ENCODE measurements around the gene NPR2. TPM values are rescaled to one million over a fixed set of nuclear protein-coding genes. Genes with fewer than 3 reads are reported as not detected.

NPR2 gene
- total RNA-seq, 2 experiments from 2014 or later, result 8.9 to 9.6 TPM

- ChIA-PET CTCF (interaction anchor here (3.2 kb wide), 1 partner anchor 18 kb away, joined by 12 read pairs; no protein-coding TSS in a partner anchor), POLR2A (interaction anchor here (1.2 kb wide), 1 partner anchor 21 kb away, joined by 3 read pairs; the partner anchor contains the start of genes CREB3 and TLN1)
- DNase-seq, result peak; percentile 4
- H3K27me3 Mint-ChIP-seq, result no peaks in the 10 kb centered on the region
- no peaks in the 10 kb centered on the region for H3K9me3 Mint-ChIP-seq
- peaks cover 31% of the 10 kb centered on the region for H3K4me1 Mint-ChIP-seq (ENCODE audit: low read depth)
- intact Hi-C loops (cut with micrococcal nuclease), result no loop called here
- peaks cover 9% of the 10 kb centered on the region for H3K36me3 Mint-ChIP-seq
- H3K27ac Mint-ChIP-seq, result no peak overlapping the region
- H3K4me3 Mint-ChIP-seq, result no peak overlapping the region
Measured at GRCh38 chr9:35753466-35753865, 37.9 kb upstream of the NPR2 start.

- Mint-ChIP-seq H3K36me3 (peaks cover 9% of the 10 kb centered on the region), H3K9me3 (no peaks in the 10 kb centered on the region), H3K4me3 (no peak within 1 kb of the TSS), H3K27ac (no peak within 1 kb of the TSS), H3K4me1 (ENCODE audit: low read depth) (peaks cover 38% of the 10 kb centered on the region), H3K27me3 (no peaks in the 10 kb centered on the region)
- ChIA-PET CTCF (interaction anchor here (0.6 to 3.2 kb wide), 3 partner anchors 19 to 242 kb away, joined by 3 to 12 read pairs (median 3); no protein-coding TSS in a partner anchor), POLR2A (interaction anchor here (0.6 kb wide), 1 partner anchor 18 kb away, joined by 4 read pairs; no protein-coding TSS in a partner anchor)
- DNase-seq, result no peak
- intact Hi-C loops (cut with micrococcal nuclease), result no loop called here
Measured at GRCh38 chr9:35754264-35754663, 37.1 kb upstream of the NPR2 start, which contains the start of gene MSMP. MSMP (minus strand) TSS chr9:35754276; CDS start chr9:35754129, 147 bp downstream.

DNA sequence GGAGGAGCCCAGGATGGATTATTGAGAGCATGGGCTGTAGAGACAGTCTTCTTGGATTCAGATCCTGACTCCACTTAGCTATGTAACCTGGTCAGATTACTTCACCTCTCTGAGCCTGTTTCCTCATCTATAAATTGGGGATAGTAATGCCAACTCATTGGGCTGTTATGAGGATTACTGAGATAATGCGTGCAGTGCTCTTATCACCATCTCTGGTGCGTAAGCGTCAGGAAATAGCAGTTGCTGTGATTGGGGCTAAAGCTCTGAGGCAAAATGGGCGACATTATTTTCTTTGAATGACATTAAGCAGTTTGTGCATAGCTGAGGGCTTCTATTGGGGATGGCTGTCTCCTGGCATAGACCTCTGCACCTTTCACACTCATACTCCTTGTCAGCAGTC is 36.3 kb upstream of the NPR2 start:
- peaks cover 40% of the 10 kb centered on the region for H3K4me1 Mint-ChIP-seq (ENCODE audit: low read depth)
- intact Hi-C loops (cut with micrococcal nuclease), result no loop called here
- POLR2A ChIA-PET, result no interaction called here
- H3K36me3 Mint-ChIP-seq, result peaks cover 9% of the 10 kb centered on the region
- H3K27ac Mint-ChIP-seq, result no peak overlapping the region
- no peak for DNase-seq
- H3K9me3 Mint-ChIP-seq, result no peaks in the 10 kb centered on the region
- H3K4me3 Mint-ChIP-seq, result no peak overlapping the region
- H3K27me3 Mint-ChIP-seq, result no peaks in the 10 kb centered on the region
- CTCF ChIA-PET, result interaction anchor here (0.6 to 2.1 kb wide), 6 partner anchors 20 to 243 kb away, joined by 3 to 24 read pairs (median 3); partner anchors contain the start of genes FAM221B and TMEM8B

DNA sequence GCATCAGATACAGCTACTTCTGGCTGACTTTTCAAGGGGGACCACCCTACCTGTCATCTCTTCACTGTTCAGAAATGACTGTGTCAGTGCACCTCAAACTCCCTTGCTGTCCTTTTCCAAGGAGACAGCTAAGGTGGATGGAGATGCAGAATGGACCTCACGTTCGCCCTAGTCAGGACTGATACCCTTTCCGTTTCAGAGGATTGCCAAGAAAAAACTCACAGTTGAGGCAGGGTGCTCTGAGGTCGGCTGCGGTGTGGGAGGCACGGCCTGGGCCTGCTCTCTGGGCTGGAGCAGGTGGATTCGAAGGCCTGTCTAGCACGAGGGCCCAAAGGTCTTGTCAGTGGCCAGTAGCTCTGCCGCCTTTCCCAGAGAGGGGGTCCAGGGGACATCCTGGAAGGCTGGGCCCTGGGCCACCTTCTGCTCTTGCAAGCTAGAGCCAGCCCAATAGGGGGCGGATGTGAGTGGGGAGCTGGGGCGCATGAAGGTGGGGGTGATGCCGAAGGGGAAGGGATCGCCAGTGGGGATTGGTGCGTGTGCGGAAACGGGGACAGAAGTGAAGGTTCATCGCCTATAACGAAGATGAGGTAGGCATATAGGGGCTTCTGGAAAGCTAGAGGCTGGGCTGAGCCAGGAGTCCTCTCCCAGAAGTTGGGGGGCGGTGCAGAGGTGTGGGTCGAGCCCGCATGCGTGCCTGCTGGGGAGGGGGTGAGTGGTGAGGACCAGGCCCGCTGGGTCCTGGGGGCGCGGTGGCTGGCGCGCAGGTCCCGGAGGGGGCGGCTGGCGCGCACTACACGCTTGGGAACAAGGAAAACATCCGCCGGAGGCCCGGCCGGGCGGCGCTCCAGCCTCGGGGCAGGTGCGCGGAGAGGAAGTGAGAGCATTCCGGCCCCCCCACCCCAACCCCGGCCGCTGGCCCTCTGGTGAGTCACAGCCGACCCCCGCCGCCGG is 34.8 kb upstream of the NPR2 start:
- Mint-ChIP-seq H3K4me3 (peak overlapping the region; percentile 96), H3K9me3 (no peaks in the 10 kb centered on the region), H3K4me1 (ENCODE audit: low read depth) (peaks cover 35% of the 10 kb centered on the region), H3K27me3 (no peaks in the 10 kb centered on the region), H3K36me3 (peaks cover 13% of the 10 kb centered on the region), H3K27ac (peak overlapping the region; percentile 95)
- intact Hi-C loops (cut with micrococcal nuclease), result loop anchor here (1.0 to 2.0 kb wide), 2 partner anchors 7 to 24 kb away; partner anchors contain the start of genes CREB3, GBA2, RGP1 and TLN1
- ChIA-PET POLR2A (interaction anchor here (0.8 to 2.0 kb wide), 5 partner anchors 24 to 110 kb away, joined by 3 to 13 read pairs (median 4); partner anchors contain the start of genes CCDC107, CREB3, RMRP and TLN1), CTCF (interaction anchor here (0.6 to 2.1 kb wide), 24 partner anchors 9 to 283 kb away, joined by 3 to 24 read pairs (median 4); partner anchors contain the start of genes CREB3, FAM221B, HINT2 and SPAG8)
- peak; percentile 89 for DNase-seq

GRCh38 chr9:35757226-35757891 is 34.0 kb upstream of the NPR2 start:
- POLR2A ChIA-PET, result interaction anchor here (0.8 to 2.0 kb wide), 5 partner anchors 8 to 99 kb away, joined by 3 to 13 read pairs (median 4); partner anchors contain the start of genes CCDC107, CREB3, RMRP and TLN1
- CTCF ChIA-PET, result interaction anchor here (0.6 to 2.1 kb wide), 17 partner anchors 9 to 142 kb away, joined by 3 to 24 read pairs (median 6); partner anchors contain the start of genes CREB3, SPAG8 and TLN1
- Mint-ChIP-seq H3K4me1 (ENCODE audit: low read depth) (peaks cover 37% of the 10 kb centered on the region), H3K27me3 (no peaks in the 10 kb centered on the region), H3K9me3 (no peaks in the 10 kb centered on the region), H3K36me3 (peaks cover 10% of the 10 kb centered on the region), H3K27ac (peak overlapping the region; percentile 95), H3K4me3 (peak overlapping the region; percentile 96)
- peak; percentile 44 for DNase-seq
- intact Hi-C loops (cut with micrococcal nuclease), result loop anchor here (1.0 to 2.0 kb wide), 2 partner anchors 8 to 25 kb away; partner anchors contain the start of genes CREB3, GBA2, RGP1 and TLN1

DNA sequence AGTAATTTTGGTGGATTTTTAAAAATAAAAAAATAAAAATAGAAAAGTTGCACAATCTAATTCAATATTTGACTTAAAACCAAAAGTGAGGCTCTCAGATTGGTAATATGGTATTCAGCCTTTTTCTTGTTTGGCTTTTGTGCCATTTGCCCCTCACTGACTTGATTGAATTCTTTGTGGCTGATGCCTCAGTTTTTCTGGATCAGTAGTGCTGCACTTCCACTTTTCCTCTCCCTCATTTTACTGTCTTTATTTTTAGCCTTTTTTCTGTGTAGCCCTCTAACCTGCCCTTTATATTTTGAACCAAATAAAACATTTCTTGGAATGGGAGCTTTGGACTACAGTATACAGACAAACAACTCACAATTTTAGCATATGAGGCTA is 33.5 kb upstream of the NPR2 start:
- POLR2A ChIA-PET, result interaction anchor here (1.1 to 1.4 kb wide), 2 partner anchors 8 to 16 kb away, joined by 4 read pairs; no protein-coding TSS in a partner anchor
- no peaks in the 10 kb centered on the region for H3K27me3 Mint-ChIP-seq
- H3K4me1 Mint-ChIP-seq (ENCODE audit: low read depth), result peaks cover 37% of the 10 kb centered on the region
- peak overlapping the region; percentile 96 for H3K4me3 Mint-ChIP-seq
- H3K36me3 Mint-ChIP-seq, result peaks cover 8% of the 10 kb centered on the region
- intact Hi-C loops (cut with micrococcal nuclease), result loop anchor here (1.0 to 2.0 kb wide), 3 partner anchors 9 to 57 kb away; partner anchors contain the start of genes CREB3, GBA2, HINT2 and RGP1
- DNase-seq, result no peak
- H3K9me3 Mint-ChIP-seq, result no peaks in the 10 kb centered on the region
- peak overlapping the region; percentile 60 for H3K27ac Mint-ChIP-seq
- CTCF ChIA-PET, result interaction anchor here (1.3 kb wide), 1 partner anchor 10 kb away, joined by 4 read pairs; no protein-coding TSS in a partner anchor

DNA sequence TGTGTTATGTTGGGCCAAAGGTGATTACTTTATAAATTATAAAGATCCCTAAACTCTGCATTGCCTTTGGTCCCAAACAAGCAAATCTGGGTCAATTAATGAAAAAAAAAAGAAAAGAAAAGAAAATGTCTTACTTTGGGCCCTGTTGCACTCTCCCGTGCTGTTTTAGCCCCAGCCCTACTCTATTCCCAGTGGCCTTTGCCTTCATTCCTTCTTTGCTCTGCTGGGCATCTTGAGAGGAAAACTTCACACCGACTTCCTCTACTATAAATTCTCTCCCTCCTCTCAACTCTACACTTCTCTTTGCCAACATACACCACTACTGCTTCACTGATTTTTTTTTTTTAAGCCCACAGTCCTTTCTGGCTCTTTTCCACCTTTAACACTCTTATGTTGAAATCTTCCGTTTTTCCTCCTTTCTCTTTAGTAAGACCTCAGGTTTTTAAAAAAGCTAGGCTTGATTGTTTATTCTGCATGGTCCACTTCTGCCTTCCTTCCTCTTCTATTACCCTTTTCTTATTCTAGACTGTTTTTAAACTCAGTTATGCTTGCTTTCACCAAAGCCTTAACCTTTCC is 32.8 kb upstream of the NPR2 start:
- H3K27ac Mint-ChIP-seq, result no peak overlapping the region
- ChIA-PET CTCF (interaction anchor here (1.3 kb wide), 1 partner anchor 11 kb away, joined by 4 read pairs; no protein-coding TSS in a partner anchor), POLR2A (interaction anchor here (1.1 to 1.4 kb wide), 2 partner anchors 9 to 16 kb away, joined by 4 read pairs; no protein-coding TSS in a partner anchor)
- no peak for DNase-seq
- H3K36me3 Mint-ChIP-seq, result peaks cover 8% of the 10 kb centered on the region
- no peaks in the 10 kb centered on the region for H3K27me3 Mint-ChIP-seq
- peak overlapping the region; percentile 1 for H3K4me3 Mint-ChIP-seq
- peaks cover 37% of the 10 kb centered on the region for H3K4me1 Mint-ChIP-seq (ENCODE audit: low read depth)
- no peaks in the 10 kb centered on the region for H3K9me3 Mint-ChIP-seq
- intact Hi-C loops (cut with micrococcal nuclease), result loop anchor here (1.0 kb wide), 1 partner anchor 57 kb away; the partner anchor contains the start of gene HINT2

GRCh38 chr9:35759795-35760194 is 31.6 kb upstream of the NPR2 start:
- peaks cover 8% of the 10 kb centered on the region for H3K36me3 Mint-ChIP-seq
- POLR2A ChIA-PET, result no interaction called here

DNA sequence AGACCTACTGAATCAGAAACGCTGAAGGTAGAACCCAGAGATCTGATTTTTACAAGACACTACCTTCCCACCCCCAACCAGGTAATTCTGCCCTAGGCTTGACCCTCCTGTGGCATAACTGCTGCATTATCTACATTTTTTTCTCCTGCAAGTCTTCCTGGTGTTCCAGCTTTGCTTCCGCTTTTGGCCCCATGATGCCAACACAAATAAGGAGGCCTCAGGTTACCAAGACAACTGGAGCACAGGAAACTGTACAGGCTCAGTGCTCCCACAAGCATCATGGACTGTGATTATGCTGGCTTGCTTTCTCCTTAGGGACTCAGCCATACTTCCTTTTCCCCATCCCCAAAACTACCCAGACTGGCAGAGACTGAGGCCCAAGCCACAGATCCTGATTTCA is 30.7 kb upstream of the NPR2 start:
- Mint-ChIP-seq H3K27me3 (no peaks in the 10 kb centered on the region), H3K4me1 (ENCODE audit: low read depth) (peaks cover 37% of the 10 kb centered on the region), H3K27ac (no peak overlapping the region), H3K9me3 (no peaks in the 10 kb centered on the region), H3K36me3 (peaks cover 8% of the 10 kb centered on the region), H3K4me3 (no peak overlapping the region)
- no peak for DNase-seq
- CTCF ChIA-PET, result interaction anchor here (1.3 to 1.9 kb wide), 6 partner anchors 12 to 122 kb away, joined by 3 to 7 read pairs (median 5); no protein-coding TSS in a partner anchor
- intact Hi-C loops (cut with micrococcal nuclease), result no loop called here
- POLR2A ChIA-PET, result interaction anchor here (1.0 kb wide), 1 partner anchor 12 kb away, joined by 3 read pairs; no protein-coding TSS in a partner anchor

More at GRCh38 chr9:35759795-35760194, 31.6 kb upstream of the NPR2 start:
- Mint-ChIP-seq H3K4me3 (no peak overlapping the region), H3K27ac (no peak overlapping the region), H3K27me3 (no peaks in the 10 kb centered on the region), H3K9me3 (no peaks in the 10 kb centered on the region), H3K4me1 (ENCODE audit: low read depth) (peaks cover 37% of the 10 kb centered on the region)
- intact Hi-C loops (cut with micrococcal nuclease), result no loop called here
- CTCF ChIA-PET, result interaction anchor here (0.6 to 1.8 kb wide), 4 partner anchors 11 to 134 kb away, joined by 3 to 6 read pairs (median 4); no protein-coding TSS in a partner anchor
- DNase-seq, result no peak

DNA sequence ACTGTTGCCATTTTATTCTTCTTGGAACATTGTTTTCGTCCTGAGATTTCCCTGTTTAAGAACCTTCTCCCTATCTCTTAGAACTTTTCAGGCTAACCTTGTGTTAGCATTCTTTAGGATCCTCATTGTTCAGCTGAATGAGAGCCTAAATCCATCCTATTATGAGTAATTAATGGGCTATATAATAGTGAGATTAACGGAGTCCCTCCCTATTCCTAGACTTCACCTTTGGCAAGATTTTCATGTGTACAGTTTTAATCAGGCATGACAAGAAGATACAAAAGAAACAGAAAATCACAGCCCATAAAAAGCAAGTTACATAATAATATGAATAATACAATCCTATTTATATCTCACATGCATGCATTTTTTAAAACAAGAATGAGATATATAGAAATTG is 28.2 kb upstream of the NPR2 start:
- POLR2A ChIA-PET, result interaction anchor here (0.7 kb wide), 1 partner anchor 246 kb away, joined by 5 read pairs; no protein-coding TSS in a partner anchor

More for the DNA sequence above, 28.2 kb upstream of the NPR2 start:
- Mint-ChIP-seq H3K27ac (no peak overlapping the region), H3K9me3 (no peaks in the 10 kb centered on the region), H3K36me3 (peaks cover 3% of the 10 kb centered on the region), H3K4me1 (ENCODE audit: low read depth) (peaks cover 26% of the 10 kb centered on the region), H3K27me3 (no peaks in the 10 kb centered on the region), H3K4me3 (no peak overlapping the region)
- no peak for DNase-seq
- intact Hi-C loops (cut with micrococcal nuclease), result no loop called here
- CTCF ChIA-PET, result interaction anchor here (0.6 to 1.2 kb wide), 6 partner anchors 8 to 777 kb away, joined by 3 to 4 read pairs (median 3); partner anchors contain the start of genes GBA2 and RGP1
